ENCODE results near the gene DIP2B. TPM values are rescaled to one million over a fixed set of nuclear protein-coding genes. Genes with fewer than 3 reads are reported as not detected.
A peak's percentile ranks its signal among the peaks of the same experiment; 100 is the strongest.

Gene DIP2B
- total RNA-seq, 1 donor from 2014 or later, result 9.4 TPM

DNA sequence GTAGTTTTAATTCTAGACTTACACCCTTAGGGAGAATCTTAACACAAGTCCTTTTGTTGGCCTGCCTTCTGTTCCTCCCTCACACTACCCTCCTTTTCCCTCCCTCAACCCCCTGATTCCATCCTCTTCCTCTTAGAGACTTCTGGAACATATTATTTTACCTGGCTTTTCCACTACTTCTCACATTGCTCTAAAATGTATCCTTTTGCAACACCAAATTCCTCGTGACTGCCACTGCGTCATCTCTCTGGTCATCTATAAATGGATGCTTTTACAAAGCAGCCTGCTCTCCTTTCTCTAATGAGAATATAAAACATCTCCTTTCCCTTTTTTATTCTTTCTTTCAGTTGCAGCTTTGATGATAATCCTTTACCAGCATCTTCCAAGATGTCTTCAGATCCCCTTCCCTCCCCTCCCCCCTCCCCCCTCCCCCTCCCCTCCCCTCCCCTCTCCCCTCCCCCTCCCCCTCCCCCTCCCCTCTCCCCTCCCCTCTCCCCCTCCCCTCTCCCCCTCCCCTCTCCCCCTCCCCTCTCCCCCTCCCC lies 93.6 kb downstream of the DIP2B start:
- no peak for ATAC-seq
- no peak for DNase-seq (ENCODE audit: missing footprints)
- intact Hi-C loops (cut with DNase I), result no loop called here

- intact Hi-C loops (cut with DNase I), result no loop called here
- ATAC-seq (no peak), DNase-seq (ENCODE audit: missing footprints) (no peak)
These were observed 94.7 kb downstream of the DIP2B start for GRCh38 chr12:50599366-50600095.

GRCh38 chr12:50600364-50600763 lies 95.6 kb downstream of the DIP2B start:
- ATAC-seq (no peak), DNase-seq (ENCODE audit: missing footprints) (no peak)
- intact Hi-C loops (cut with DNase I), result no loop called here

GRCh38 chr12:50603817-50604639 lies 99.2 kb downstream of the DIP2B start:
- DNase-seq (ENCODE audit: missing footprints) (no peak), ATAC-seq (peak; percentile 75)

GRCh38 chr12:50604640-50604920 lies 99.8 kb downstream of the DIP2B start:
- intact Hi-C loops (cut with DNase I), result no loop called here
- no peak for DNase-seq (ENCODE audit: missing footprints)
- ATAC-seq, result no peak

More at GRCh38 chr12:50603817-50604639, 99.2 kb downstream of the DIP2B start:
- intact Hi-C loops (cut with DNase I), result no loop called here

GRCh38 chr12:50606675-50607375 lies 102.0 kb downstream of the DIP2B start:
- no peak for DNase-seq (ENCODE audit: missing footprints)
- ATAC-seq, result no peak
- intact Hi-C loops (cut with DNase I), result no loop called here

- intact Hi-C loops (cut with DNase I), result no loop called here
- ATAC-seq, result no peak
- no peak for DNase-seq (ENCODE audit: missing footprints)
These were observed 104.6 kb downstream of the DIP2B start for GRCh38 chr12:50609292-50609874.

GRCh38 chr12:50610171-50610570 lies 105.4 kb downstream of the DIP2B start:
- DNase-seq (ENCODE audit: missing footprints) (no peak), ATAC-seq (no peak)
- intact Hi-C loops (cut with DNase I), result no loop called here

- intact Hi-C loops (cut with DNase I), result no loop called here
- no peak for ATAC-seq
- no peak for DNase-seq (ENCODE audit: missing footprints)
These were observed 106.4 kb downstream of the DIP2B start for GRCh38 chr12:50611021-50611744.

GRCh38 chr12:50612882-50613281 lies 108.1 kb downstream of the DIP2B start:
- DNase-seq (ENCODE audit: missing footprints) (no peak), ATAC-seq (no peak)
- intact Hi-C loops (cut with DNase I), result no loop called here

DNA sequence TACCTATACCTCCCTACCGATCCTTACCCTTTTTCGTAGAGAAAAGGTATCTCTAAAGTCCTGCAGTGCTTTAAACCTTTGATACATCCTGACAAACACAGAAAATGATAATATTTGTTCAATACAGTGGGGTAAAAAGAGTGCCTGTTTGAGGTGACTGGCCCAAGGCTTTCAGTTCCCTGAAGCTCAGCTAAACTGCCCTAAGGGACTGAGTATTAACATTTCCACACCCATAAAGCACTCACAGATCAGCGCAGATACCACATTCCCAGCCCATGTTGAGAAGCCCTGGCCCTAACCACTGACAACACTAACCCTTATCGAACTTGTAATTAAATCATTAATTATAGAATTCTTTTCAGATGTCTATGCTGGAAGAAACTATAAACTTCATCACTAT lies 108.7 kb downstream of the DIP2B start:
- DNase-seq (ENCODE audit: missing footprints), result no peak
- intact Hi-C loops (cut with DNase I), result no loop called here
- ATAC-seq, result no peak

DNA sequence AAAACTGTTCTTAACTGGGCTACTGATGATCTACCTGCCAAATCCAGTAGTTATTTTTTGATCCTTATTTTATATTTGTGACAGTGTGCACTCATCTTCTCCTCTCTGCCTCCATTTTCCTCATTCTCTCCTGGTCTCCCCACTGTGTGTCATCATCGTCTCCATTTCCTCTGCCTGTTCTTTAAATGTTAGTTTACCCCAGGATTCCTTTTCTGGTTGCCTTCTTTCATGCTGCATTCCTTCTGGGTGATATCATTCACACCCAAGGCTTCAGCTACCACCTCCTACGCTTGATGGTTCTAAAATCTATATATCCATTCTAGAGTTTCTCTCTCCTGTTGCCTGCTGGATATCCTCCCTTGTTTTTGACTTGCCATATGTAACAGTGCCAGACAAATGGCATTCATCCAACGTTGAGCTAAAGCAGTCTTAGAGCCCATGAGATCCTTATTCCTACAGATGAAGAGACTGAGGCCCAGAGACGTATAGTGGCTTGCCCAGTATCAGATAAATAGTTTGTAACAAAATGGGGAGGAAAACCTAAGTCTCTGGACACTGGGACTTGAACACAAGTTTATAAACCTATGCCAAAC lies 109.5 kb downstream of the DIP2B start:
- intact Hi-C loops (cut with DNase I), result no loop called here
- ATAC-seq, result no peak

GRCh38 chr12:50615145-50615906 lies 110.5 kb downstream of the DIP2B start:
- DNase-seq (ENCODE audit: missing footprints), result no peak
- ATAC-seq, result no peak
- intact Hi-C loops (cut with DNase I), result no loop called here

More for the DNA sequence above, 109.5 kb downstream of the DIP2B start:
- no peak for DNase-seq (ENCODE audit: missing footprints)

GRCh38 chr12:50615907-50616296 lies 111.1 kb downstream of the DIP2B start:
- ATAC-seq, result no peak
- intact Hi-C loops (cut with DNase I), result no loop called here
- DNase-seq (ENCODE audit: missing footprints), result no peak

DNA sequence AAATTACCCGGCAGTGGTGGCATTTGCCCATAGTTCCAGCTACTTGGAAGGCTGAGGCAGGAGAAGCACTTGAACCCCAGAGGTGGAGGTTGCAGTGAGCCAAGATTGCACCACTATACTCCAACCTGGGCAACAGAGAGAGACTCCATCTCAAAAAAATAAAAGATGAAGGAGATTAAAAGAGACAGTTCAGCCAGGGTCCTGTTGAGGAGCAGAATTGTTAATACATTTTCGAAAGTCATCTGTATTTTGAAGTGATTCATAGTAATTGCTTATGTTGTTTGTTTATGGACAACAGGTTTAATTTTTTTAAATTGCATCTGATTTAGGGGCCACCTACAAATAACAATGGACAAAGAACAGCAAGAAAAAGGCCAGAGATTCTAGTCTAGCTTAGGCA lies 112.9 kb downstream of the DIP2B start:
- no peak for ATAC-seq
- intact Hi-C loops (cut with DNase I), result no loop called here
- DNase-seq (ENCODE audit: missing footprints), result no peak

- intact Hi-C loops (cut with DNase I), result no loop called here
- no peak for ATAC-seq
- no peak for DNase-seq (ENCODE audit: missing footprints)
These were observed 114.3 kb downstream of the DIP2B start for GRCh38 chr12:50618864-50619609.

GRCh38 chr12:50619610-50619958 lies 114.8 kb downstream of the DIP2B start:
- no peak for ATAC-seq
- no peak for DNase-seq (ENCODE audit: missing footprints)
- intact Hi-C loops (cut with DNase I), result no loop called here

All from Right ventricle myocardium inferior (tissue), 1 donor.